Measurements from ENCODE around the gene SPECC1.
A peak's percentile ranks its signal among the peaks of the same experiment; 100 is the strongest.

- peak; percentile 90 for TF ChIP-seq CTCF (IDR thresholded peaks at IDR 0.05; ENCODE audit: low read depth, low read length)
- TF ChIP-seq POLR2A (IDR thresholded peaks at IDR 0.05; ENCODE audit: extremely low read depth, insufficient read length), result no peak
- no peak for TF ChIP-seq MAX (IDR thresholded peaks at IDR 0.05; ENCODE audit: low read depth, low read length)
Measured at GRCh38 chr17:20226814-20227482, 217.8 kb downstream of the SPECC1 start.

Measured in NB4 (cell line).